Measurements from ENCODE around the gene ZNF414.

Gene ZNF414

DNA sequence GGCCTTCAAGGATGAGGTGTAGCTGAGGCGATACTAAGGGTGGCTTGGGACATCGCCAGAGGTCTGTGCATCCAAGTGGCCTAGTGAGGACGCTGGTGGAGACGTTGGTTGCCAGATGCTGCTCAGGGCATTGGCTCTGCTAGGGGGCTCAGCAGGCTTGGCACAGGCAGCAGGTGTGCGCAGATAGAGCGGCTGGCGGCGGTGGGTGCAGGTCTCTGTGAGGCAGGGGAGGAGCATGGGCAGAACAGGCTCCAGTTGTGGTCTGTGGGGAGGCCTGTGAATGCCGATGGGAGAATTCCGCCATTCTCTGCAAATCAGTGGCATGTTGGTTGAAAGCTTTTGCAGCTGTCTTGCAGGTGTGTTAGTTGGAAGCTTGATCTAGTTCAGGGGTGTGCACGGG is 32.8 kb downstream of the ZNF414 start:
- Histone ChIP-seq H3K4ac (ENCODE audit: low read depth in 1 of 2, low read length in 2 of 2) (no peak overlapping the region), H2BK120ac (ENCODE audit: low read depth, low read length) (no peak overlapping the region), H3K14ac (ENCODE audit: low read length in 2 of 2) (no peak overlapping the region), H3K9me3 (ENCODE audit: control insufficient read depth, low read length) (no peaks in the 10 kb centered on the region), H3K27ac (ENCODE audit: low read length, poor library complexity, severe bottlenecking) (no peak overlapping the region), H3K4me1 (ENCODE audit: control insufficient read depth, insufficient read depth, low read depth, low read length) (peaks cover 3% of the 10 kb centered on the region), H3K23ac (ENCODE audit: low read length in 2 of 2) (no peak overlapping the region), H3K36me3 (ENCODE audit: control insufficient read depth in 1 of 2, insufficient read depth in 2 of 2, low read depth in 1 of 2, low read length in 2 of 2) (peaks cover 77 to 84% of the 10 kb centered on the region in 2 experiments), H3K4me2 (ENCODE audit: low read length, poor library complexity, severe bottlenecking) (no peak overlapping the region), H4K91ac (ENCODE audit: low read length) (no peak overlapping the region), H3K18ac (ENCODE audit: low read depth in 1 of 2, low read length in 2 of 2) (no peak overlapping the region), H2BK12ac (ENCODE audit: low read length in 2 of 2) (no peak overlapping the region), H3K9ac (ENCODE audit: low read length) (no peak overlapping the region), H3K79me1 (replicated peaks; ENCODE audit: low read length, poor library complexity, severe bottlenecking) (peaks cover 20% of the 10 kb centered on the region), H2AK5ac (ENCODE audit: low read length, severe bottlenecking) (no peak overlapping the region), H2BK5ac (ENCODE audit: low read depth, low read length, poor library complexity, severe bottlenecking) (no peak overlapping the region), H2BK15ac (ENCODE audit: low read depth, poor library complexity, severe bottlenecking) (no peak overlapping the region), H4K8ac (ENCODE audit: low read length) (no peak overlapping the region), H2AFZ (ENCODE audit: low read depth, low read length) (no peak overlapping the region), H3K27me3 (ENCODE audit: control insufficient read depth in 1 of 2, insufficient read depth in 1 of 2, low read length in 2 of 2) (no peaks in the 10 kb centered on the region), H3K4me3 (ENCODE audit: insufficient read depth in 1 of 2, low read depth in 1 of 2, low read length in 2 of 2) (no peak overlapping the region)
- DNase-seq = no peak
- 96% methylated on average over 11 of the region's 11 CpGs for WGBS

DNA sequence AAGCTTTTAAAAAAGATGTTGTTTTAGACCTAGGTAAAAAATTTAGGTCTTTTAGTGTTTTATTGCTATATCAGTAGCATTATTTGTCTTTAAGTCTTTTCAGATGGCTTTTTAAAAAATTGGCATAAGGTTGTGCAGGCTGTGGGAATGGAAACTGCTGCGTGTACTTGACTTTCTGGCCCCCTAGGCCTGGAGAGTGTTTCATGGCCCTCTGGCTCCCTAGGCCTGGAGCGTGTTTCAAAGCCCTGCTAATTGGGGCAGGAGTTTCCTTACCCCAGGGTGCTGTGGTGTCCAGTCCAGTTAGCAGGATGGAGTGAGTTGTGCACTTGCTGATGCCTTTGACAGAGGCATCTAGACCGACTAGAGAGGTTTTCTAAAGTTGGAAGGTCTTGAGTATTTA is 35.4 kb downstream of the ZNF414 start:
- no peak overlapping the region for H2BK5ac ChIP-seq (ENCODE audit: low read depth, low read length, poor library complexity, severe bottlenecking)
- no peak overlapping the region for H3K27ac ChIP-seq (ENCODE audit: low read length, poor library complexity, severe bottlenecking)
- no peaks in the 10 kb centered on the region for H3K9me3 ChIP-seq (ENCODE audit: control insufficient read depth, low read length)
- peaks cover 5% of the 10 kb centered on the region for H3K79me1 ChIP-seq (replicated peaks; ENCODE audit: low read length, poor library complexity, severe bottlenecking)
- no peak overlapping the region for H4K8ac ChIP-seq (ENCODE audit: low read length)
- H2BK120ac ChIP-seq (ENCODE audit: low read depth, low read length) = no peak overlapping the region
- DNase-seq = no peak
- 97% methylated on average over 2 of the region's 3 CpGs for WGBS
- no peak overlapping the region for H4K91ac ChIP-seq (ENCODE audit: low read length)
- H3K4ac ChIP-seq (ENCODE audit: low read depth in 1 of 2, low read length in 2 of 2) = no peak overlapping the region
- H3K4me1 ChIP-seq (ENCODE audit: control insufficient read depth, insufficient read depth, low read depth, low read length) = peaks cover 4% of the 10 kb centered on the region
- H3K23ac ChIP-seq (ENCODE audit: low read length in 2 of 2) = no peak overlapping the region
- H3K27me3 ChIP-seq (ENCODE audit: control insufficient read depth in 1 of 2, insufficient read depth in 1 of 2, low read length in 2 of 2) = no peaks in the 10 kb centered on the region
- H3K4me2 ChIP-seq (ENCODE audit: low read length, poor library complexity, severe bottlenecking) = no peak overlapping the region
- H3K36me3 ChIP-seq (ENCODE audit: control insufficient read depth in 1 of 2, insufficient read depth in 2 of 2, low read depth in 1 of 2, low read length in 2 of 2) = peaks cover 76 to 78% of the 10 kb centered on the region in 2 experiments
- no peak overlapping the region for H3K9ac ChIP-seq (ENCODE audit: low read length)
- no peak overlapping the region for H3K18ac ChIP-seq (ENCODE audit: low read depth in 1 of 2, low read length in 2 of 2)
- no peak overlapping the region for H2AK5ac ChIP-seq (ENCODE audit: low read length, severe bottlenecking)
- H2BK12ac ChIP-seq (ENCODE audit: low read length in 2 of 2) = no peak overlapping the region
- H3K4me3 ChIP-seq (ENCODE audit: insufficient read depth in 1 of 2, low read depth in 1 of 2, low read length in 2 of 2) = no peak overlapping the region
- no peak overlapping the region for H2AFZ ChIP-seq (ENCODE audit: low read depth, low read length)
- no peak overlapping the region for H3K14ac ChIP-seq (ENCODE audit: low read length in 2 of 2)
- no peak overlapping the region for H2BK15ac ChIP-seq (ENCODE audit: low read depth, poor library complexity, severe bottlenecking)

DNA sequence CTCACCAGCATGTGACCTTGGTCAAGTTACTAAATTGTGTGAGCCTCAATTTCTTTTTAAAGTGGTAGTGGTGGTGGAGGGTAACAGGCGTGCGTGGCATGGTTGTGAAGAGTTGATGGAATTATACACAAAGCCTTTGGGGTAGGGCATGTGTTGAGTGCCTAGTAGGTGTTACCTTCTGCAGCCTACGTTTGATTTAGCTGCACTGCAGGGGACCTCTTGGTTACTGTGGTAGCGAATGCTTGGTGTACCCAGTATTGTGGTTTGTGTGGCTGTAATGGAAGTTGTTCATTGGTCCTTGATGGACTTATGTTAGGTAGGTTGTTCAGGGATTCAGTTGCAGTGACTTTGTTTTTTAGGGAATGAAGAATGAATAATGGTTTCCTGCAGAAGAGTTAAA is 36.1 kb downstream of the ZNF414 start:
- H3K4ac ChIP-seq (ENCODE audit: low read depth in 1 of 2, low read length in 2 of 2) = no peak overlapping the region
- no peak overlapping the region for H2AK5ac ChIP-seq (ENCODE audit: low read length, severe bottlenecking)
- no peak overlapping the region for H4K91ac ChIP-seq (ENCODE audit: low read length)
- no peak overlapping the region for H2BK5ac ChIP-seq (ENCODE audit: low read depth, low read length, poor library complexity, severe bottlenecking)
- no peak overlapping the region for H4K8ac ChIP-seq (ENCODE audit: low read length)
- DNase-seq = no peak
- no peak overlapping the region for H3K4me3 ChIP-seq (ENCODE audit: insufficient read depth in 1 of 2, low read depth in 1 of 2, low read length in 2 of 2)
- H3K36me3 ChIP-seq (ENCODE audit: control insufficient read depth in 1 of 2, insufficient read depth in 2 of 2, low read depth in 1 of 2, low read length in 2 of 2) = peaks cover 75 to 77% of the 10 kb centered on the region in 2 experiments
- no peak overlapping the region for H2BK12ac ChIP-seq (ENCODE audit: low read length in 2 of 2)
- H3K79me1 ChIP-seq (replicated peaks; ENCODE audit: low read length, poor library complexity, severe bottlenecking) = peaks cover 5% of the 10 kb centered on the region
- H3K14ac ChIP-seq (ENCODE audit: low read length in 2 of 2) = no peak overlapping the region
- H3K23ac ChIP-seq (ENCODE audit: low read length in 2 of 2) = no peak overlapping the region
- no peaks in the 10 kb centered on the region for H3K9me3 ChIP-seq (ENCODE audit: control insufficient read depth, low read length)
- 91% methylated on average over 4 of the region's 4 CpGs for WGBS
- H3K18ac ChIP-seq (ENCODE audit: low read depth in 1 of 2, low read length in 2 of 2) = no peak overlapping the region
- H3K9ac ChIP-seq (ENCODE audit: low read length) = no peak overlapping the region
- peaks cover 4% of the 10 kb centered on the region for H3K4me1 ChIP-seq (ENCODE audit: control insufficient read depth, insufficient read depth, low read depth, low read length)
- H2AFZ ChIP-seq (ENCODE audit: low read depth, low read length) = no peak overlapping the region
- no peak overlapping the region for H2BK120ac ChIP-seq (ENCODE audit: low read depth, low read length)
- H2BK15ac ChIP-seq (ENCODE audit: low read depth, poor library complexity, severe bottlenecking) = no peak overlapping the region
- H3K27ac ChIP-seq (ENCODE audit: low read length, poor library complexity, severe bottlenecking) = no peak overlapping the region
- no peaks in the 10 kb centered on the region for H3K27me3 ChIP-seq (ENCODE audit: control insufficient read depth in 1 of 2, insufficient read depth in 1 of 2, low read length in 2 of 2)
- no peak overlapping the region for H3K4me2 ChIP-seq (ENCODE audit: low read length, poor library complexity, severe bottlenecking)

DNA sequence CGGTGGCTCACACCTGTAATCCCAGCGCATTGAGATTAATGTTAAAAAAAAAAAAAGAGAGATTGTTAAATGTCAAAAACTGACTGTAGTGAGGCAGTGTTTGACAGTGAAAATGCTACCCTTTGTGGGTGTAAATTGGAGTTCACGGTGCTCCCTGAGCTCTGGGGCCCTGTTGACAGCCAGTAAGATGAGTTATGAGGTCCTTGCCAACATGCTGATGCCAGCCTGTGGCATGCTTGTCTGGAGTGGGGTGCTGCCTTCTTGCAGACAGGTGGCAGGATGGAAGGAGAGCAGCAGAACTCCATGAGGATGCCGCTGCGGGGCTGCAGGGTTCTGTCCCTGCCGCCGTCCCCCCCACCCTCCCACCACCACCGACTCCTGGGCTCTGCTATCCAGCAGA is 37.4 kb downstream of the ZNF414 start:
- H3K27me3 ChIP-seq (ENCODE audit: control insufficient read depth in 1 of 2, insufficient read depth in 1 of 2, low read length in 2 of 2) = no peaks in the 10 kb centered on the region
- peaks cover 10% of the 10 kb centered on the region for H3K79me1 ChIP-seq (replicated peaks; ENCODE audit: low read length, poor library complexity, severe bottlenecking)
- no peak overlapping the region for H3K14ac ChIP-seq (ENCODE audit: low read length in 2 of 2)
- no peaks in the 10 kb centered on the region for H3K9me3 ChIP-seq (ENCODE audit: control insufficient read depth, low read length)
- no peak overlapping the region for H4K91ac ChIP-seq (ENCODE audit: low read length)
- H3K4me2 ChIP-seq (ENCODE audit: low read length, poor library complexity, severe bottlenecking) = no peak overlapping the region
- H2BK5ac ChIP-seq (ENCODE audit: low read depth, low read length, poor library complexity, severe bottlenecking) = no peak overlapping the region
- H3K27ac ChIP-seq (ENCODE audit: low read length, poor library complexity, severe bottlenecking) = no peak overlapping the region
- DNase-seq = no peak
- H4K8ac ChIP-seq (ENCODE audit: low read length) = no peak overlapping the region
- H3K23ac ChIP-seq (ENCODE audit: low read length in 2 of 2) = no peak overlapping the region
- H3K4me3 ChIP-seq (ENCODE audit: insufficient read depth in 1 of 2, low read depth in 1 of 2, low read length in 2 of 2) = no peak overlapping the region
- peaks cover 75 to 79% of the 10 kb centered on the region in 2 experiments for H3K36me3 ChIP-seq (ENCODE audit: control insufficient read depth in 1 of 2, insufficient read depth in 2 of 2, low read depth in 1 of 2, low read length in 2 of 2)
- no peak overlapping the region for H2BK120ac ChIP-seq (ENCODE audit: low read depth, low read length)
- no peak overlapping the region for H2BK15ac ChIP-seq (ENCODE audit: low read depth, poor library complexity, severe bottlenecking)
- peaks cover 4% of the 10 kb centered on the region for H3K4me1 ChIP-seq (ENCODE audit: control insufficient read depth, insufficient read depth, low read depth, low read length)
- 96% methylated on average over 8 of the region's 8 CpGs for WGBS
- H3K18ac ChIP-seq (ENCODE audit: low read depth in 1 of 2, low read length in 2 of 2) = no peak overlapping the region
- H3K4ac ChIP-seq (ENCODE audit: low read depth in 1 of 2, low read length in 2 of 2) = no peak overlapping the region
- no peak overlapping the region for H2AFZ ChIP-seq (ENCODE audit: low read depth, low read length)
- no peak overlapping the region for H2AK5ac ChIP-seq (ENCODE audit: low read length, severe bottlenecking)
- no peak overlapping the region for H2BK12ac ChIP-seq (ENCODE audit: low read length in 2 of 2)
- no peak overlapping the region for H3K9ac ChIP-seq (ENCODE audit: low read length)

All from mesenchymal stem cell (in vitro differentiated cells and primary cell).